Activated CD8-positive, alpha-beta memory T cell treated with anti-CD3 and anti-CD28 coated beads, Interleukin-2, amount 10 ng/mL, durations not matched to agents 7 days and 5 days (primary cell): ENCODE measurements around the gene WDR45B. TPM values are rescaled to one million over a fixed set of nuclear protein-coding genes. Genes with fewer than 3 reads are reported as not detected.
"Not testable (repeated sequence)": the region's sequence is repeated elsewhere in the genome, so short reads cannot be mapped to it uniquely, and the experiment has no call there.

ENCODE experiments used
- ATAC-seq: fragments of 150-1000 bp; cut with Tn5 transposase; one replicate; pipeline ENCODE4 v1.10.0; 2021; ENCODE audit warnings: moderate library complexity
- CTCF ChIA-PET: fragments of 350-600 bp; sonication (Branson Sonifier 250); formaldehyde crosslinking; loops from one replicate; lab custom pipeline; 2021; ENCODE audit warnings: antibody characterized with exemption; lab: Charles Lee
- DNase-seq: peaks from one replicate; pipeline ENCODE4 v3.0.0-alpha.2; 2020
- H3K27ac Mint-ChIP-seq: one replicate; pipeline ENCODE4 v1.8.0; 2021; ENCODE audit warnings: mild to moderate bottlenecking, mixed read lengths
- H3K27me3 Mint-ChIP-seq: one replicate; pipeline ENCODE4 v1.8.0; 2021; ENCODE audit warnings: mixed read lengths
- H3K36me3 Mint-ChIP-seq: one replicate; pipeline ENCODE4 v1.8.0; 2021; ENCODE audit warnings: mild to moderate bottlenecking, mixed read lengths
- H3K4me1 Mint-ChIP-seq: one replicate; pipeline ENCODE4 v1.8.0; 2021; ENCODE audit warnings: mixed read lengths
- H3K4me3 Mint-ChIP-seq: one replicate; pipeline ENCODE4 v1.8.0; 2021; ENCODE audit warnings: mild to moderate bottlenecking, moderate library complexity, mixed read lengths
- H3K9me3 Mint-ChIP-seq: one replicate; pipeline ENCODE4 v1.8.0; 2022; ENCODE audit warnings: low read depth, mixed read lengths
- total RNA-seq, 2 experiments: library from RNA; stranded (reverse); gene quantifications; one replicate each; pipeline ENCODE4 v1.2.3, GENCODE V29; 2021

WDR45B gene
- total RNA-seq, 2 experiments from 2014 or later = 37.0 to 41.4 TPM

DNA sequence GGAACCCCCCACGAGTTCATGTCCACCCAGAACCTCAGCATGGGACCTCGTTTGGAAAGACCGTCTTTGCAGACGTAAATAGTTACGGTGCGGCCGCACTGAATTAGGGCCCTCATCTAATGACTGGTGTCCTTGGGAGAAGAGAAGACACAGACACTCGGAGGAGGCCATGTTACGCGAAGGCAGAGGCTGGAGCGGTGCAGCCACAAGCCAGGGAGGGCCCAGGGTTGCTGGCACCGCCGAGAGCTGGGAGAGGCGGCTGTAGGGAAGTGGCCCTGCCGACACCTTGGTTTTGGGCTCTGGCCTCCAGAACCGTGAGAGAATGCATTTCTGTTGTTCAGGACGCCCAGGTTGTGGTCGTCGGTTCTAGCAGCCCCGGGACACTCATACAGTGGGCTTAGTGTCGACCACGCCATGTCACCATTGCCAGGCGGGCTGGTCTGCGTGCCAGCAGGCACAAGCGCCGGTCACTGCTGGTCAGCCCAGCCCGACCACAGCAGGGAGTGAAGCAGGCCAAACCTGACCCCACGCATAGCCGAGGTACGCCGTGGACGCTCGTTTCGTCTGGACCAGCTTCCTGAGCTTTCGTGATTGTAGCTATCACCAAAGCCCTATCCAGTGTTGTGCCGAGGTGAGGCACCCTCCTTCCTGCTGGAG, 10.7 kb upstream of the WDR45B start:
- DNase-seq (no peak), ATAC-seq (no peak)
- Mint-ChIP-seq H3K4me1 (no peaks in the 10 kb centered on the region), H3K27ac (no peak overlapping the region), H3K9me3 (peaks cover 3% of the 10 kb centered on the region), H3K36me3 (no peaks in the 10 kb centered on the region), H3K27me3 (no peaks in the 10 kb centered on the region), H3K4me3 (no peak overlapping the region)
- CTCF ChIA-PET = no interaction called here

- no peaks in the 10 kb centered on the region for H3K4me1 Mint-ChIP-seq
- no peaks in the 10 kb centered on the region for H3K36me3 Mint-ChIP-seq
- DNase-seq (no peak), ATAC-seq (no peak)
- H3K27ac Mint-ChIP-seq = no peak overlapping the region
- H3K27me3 Mint-ChIP-seq = no peaks in the 10 kb centered on the region
- H3K4me3 Mint-ChIP-seq = no peak overlapping the region
- CTCF ChIA-PET = no interaction called here
- H3K9me3 Mint-ChIP-seq = peaks cover 3% of the 10 kb centered on the region
Measured at GRCh38 chr17:82658331-82658730, 10.1 kb upstream of the WDR45B start.

DNA sequence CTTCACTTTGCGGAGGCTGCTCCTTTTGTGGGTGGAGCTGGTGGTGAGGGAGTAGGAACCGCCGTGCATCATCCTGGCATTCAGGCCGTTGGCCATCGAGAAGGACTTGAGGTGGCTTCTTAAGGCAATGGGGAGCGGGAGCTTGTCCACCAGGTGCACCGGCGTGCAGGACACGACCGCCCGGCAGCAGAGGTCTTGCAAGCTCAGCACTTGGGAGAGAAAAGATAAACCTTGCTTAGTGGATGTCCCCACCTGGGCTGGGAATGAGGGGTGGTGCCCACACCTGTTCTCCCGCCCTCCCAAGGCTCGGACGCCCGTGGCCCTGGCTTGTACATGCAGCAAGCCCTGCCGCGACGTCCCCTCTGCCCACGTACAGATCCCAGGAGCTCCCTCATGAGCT, 9.7 kb upstream of the WDR45B start:
- DNase-seq (no peak), ATAC-seq (no peak)
- no peaks in the 10 kb centered on the region for H3K4me1 Mint-ChIP-seq
- H3K9me3 Mint-ChIP-seq = peaks cover 3% of the 10 kb centered on the region
- no peaks in the 10 kb centered on the region for H3K27me3 Mint-ChIP-seq
- no peak overlapping the region for H3K27ac Mint-ChIP-seq
- no peaks in the 10 kb centered on the region for H3K36me3 Mint-ChIP-seq
- no peak overlapping the region for H3K4me3 Mint-ChIP-seq
- CTCF ChIA-PET = no interaction called here

DNA sequence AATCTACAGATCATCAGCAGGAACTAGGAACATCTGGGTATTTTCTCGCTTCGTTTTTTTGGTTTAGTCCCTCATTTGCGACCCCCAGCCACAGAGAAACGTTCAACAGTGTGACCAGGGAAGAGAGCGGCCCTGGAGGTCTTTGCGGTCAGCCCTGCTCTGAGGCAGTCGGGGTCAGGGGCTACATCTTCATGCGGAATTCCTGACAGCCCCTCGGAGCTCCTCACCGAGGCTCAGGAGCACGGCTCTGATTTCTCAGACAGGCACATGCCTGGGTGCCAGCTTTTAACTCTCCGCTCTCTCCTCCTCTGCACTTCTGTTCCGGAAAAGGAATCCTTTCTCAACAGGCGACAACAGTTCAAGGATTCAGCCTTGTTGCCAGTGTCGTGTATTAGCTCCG, 8.0 kb upstream of the WDR45B start:
- Mint-ChIP-seq H3K27ac (no peak overlapping the region), H3K27me3 (no peaks in the 10 kb centered on the region), H3K4me3 (no peak overlapping the region), H3K4me1 (no peaks in the 10 kb centered on the region), H3K36me3 (no peaks in the 10 kb centered on the region), H3K9me3 (peaks cover 3% of the 10 kb centered on the region)
- DNase-seq (no peak), ATAC-seq (no peak)
- CTCF ChIA-PET = interaction anchor here (0.7 to 1.5 kb wide), 2 partner anchors 12 to 238 kb away, joined by 3 to 5 read pairs; partner anchors contain the start of genes HEXD and OGFOD3

- no peak for ATAC-seq
- DNase-seq = no peak
- Mint-ChIP-seq H3K4me1 (no peaks in the 10 kb centered on the region), H3K4me3 (no peak overlapping the region), H3K36me3 (no peaks in the 10 kb centered on the region), H3K9me3 (peaks cover 3% of the 10 kb centered on the region), H3K27ac (no peak overlapping the region), H3K27me3 (no peaks in the 10 kb centered on the region)
- CTCF ChIA-PET = interaction anchor here (0.7 kb wide), 1 partner anchor 237 kb away, joined by 5 read pairs; the partner anchor contains the start of genes HEXD and OGFOD3
Measured at GRCh38 chr17:82655523-82655922, 7.3 kb upstream of the WDR45B start.

GRCh38 chr17:82655038-82655479, 6.8 kb upstream of the WDR45B start:
- H3K27me3 Mint-ChIP-seq = no peaks in the 10 kb centered on the region
- CTCF ChIA-PET = no interaction called here
- peaks cover 3% of the 10 kb centered on the region for H3K9me3 Mint-ChIP-seq
- DNase-seq = no peak
- no peaks in the 10 kb centered on the region for H3K4me1 Mint-ChIP-seq
- no peak overlapping the region for H3K4me3 Mint-ChIP-seq
- H3K36me3 Mint-ChIP-seq = no peaks in the 10 kb centered on the region
- no peak overlapping the region for H3K27ac Mint-ChIP-seq
- ATAC-seq = no peak

GRCh38 chr17:82654611-82655010, 6.4 kb upstream of the WDR45B start:
- H3K4me1 Mint-ChIP-seq, H3K4me3 Mint-ChIP-seq, H3K9me3 Mint-ChIP-seq, DNase-seq, H3K27ac Mint-ChIP-seq, CTCF ChIA-PET, H3K36me3 Mint-ChIP-seq, H3K27me3 Mint-ChIP-seq, ATAC-seq: not testable (repeated sequence)

GRCh38 chr17:82653651-82654528, 5.6 kb upstream of the WDR45B start:
- Mint-ChIP-seq H3K27ac (no peak overlapping the region), H3K36me3 (no peaks in the 10 kb centered on the region), H3K9me3 (no peaks in the 10 kb centered on the region), H3K4me3 (no peak overlapping the region), H3K4me1 (no peaks in the 10 kb centered on the region), H3K27me3 (peaks cover 2% of the 10 kb centered on the region)
- CTCF ChIA-PET = no interaction called here
- no peak for DNase-seq
- ATAC-seq = no peak

DNA sequence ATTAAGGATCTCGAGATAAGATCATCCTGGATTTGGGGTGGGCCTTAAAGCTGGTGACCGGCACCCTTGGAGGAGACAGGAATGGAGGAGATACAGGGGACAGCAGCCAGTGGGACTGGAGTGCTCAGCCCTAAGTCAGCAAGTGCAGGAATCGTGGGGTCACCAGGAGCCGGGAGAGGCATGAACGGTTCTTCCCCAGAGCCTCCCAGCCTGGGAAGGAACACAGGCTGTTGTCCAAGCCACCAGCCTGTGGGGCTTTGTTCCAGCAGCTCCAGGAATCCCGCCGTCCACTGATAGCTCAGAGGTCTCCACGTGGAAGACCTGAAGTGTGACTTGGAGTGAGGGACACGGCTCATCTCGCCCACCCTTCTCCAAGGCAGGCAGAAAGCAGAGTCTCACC, 2.5 kb upstream of the WDR45B start:
- peaks cover 5% of the 10 kb centered on the region for H3K36me3 Mint-ChIP-seq
- ATAC-seq = no peak
- H3K4me3 Mint-ChIP-seq = no peak overlapping the region
- no peak overlapping the region for H3K27ac Mint-ChIP-seq
- peaks cover 10% of the 10 kb centered on the region for H3K4me1 Mint-ChIP-seq
- H3K9me3 Mint-ChIP-seq = no peaks in the 10 kb centered on the region
- CTCF ChIA-PET = no interaction called here
- DNase-seq = no peak
- H3K27me3 Mint-ChIP-seq = peaks cover 2% of the 10 kb centered on the region

- Mint-ChIP-seq H3K27me3 (peaks cover 2% of the 10 kb centered on the region), H3K36me3 (peaks cover 11% of the 10 kb centered on the region), H3K27ac (peak overlapping the region; percentile 46), H3K9me3 (no peaks in the 10 kb centered on the region), H3K4me1 (peaks cover 16% of the 10 kb centered on the region), H3K4me3 (peak overlapping the region; percentile 35)
- no peak for DNase-seq
- CTCF ChIA-PET = no interaction called here
- no peak for ATAC-seq
Measured at GRCh38 chr17:82649501-82650261, 1.4 kb upstream of the WDR45B start.

- Mint-ChIP-seq H3K27me3 (peaks cover 2% of the 10 kb centered on the region), H3K4me3 (peak overlapping the region; percentile 51), H3K9me3 (no peaks in the 10 kb centered on the region), H3K27ac (peak overlapping the region; percentile 76), H3K36me3 (peaks cover 13% of the 10 kb centered on the region), H3K4me1 (peaks cover 16% of the 10 kb centered on the region)
- CTCF ChIA-PET = no interaction called here
- peak; percentile 18 for ATAC-seq
- peak; percentile 64 for DNase-seq
Measured at GRCh38 chr17:82648742-82649331, 593 bp upstream of the WDR45B start.

DNA sequence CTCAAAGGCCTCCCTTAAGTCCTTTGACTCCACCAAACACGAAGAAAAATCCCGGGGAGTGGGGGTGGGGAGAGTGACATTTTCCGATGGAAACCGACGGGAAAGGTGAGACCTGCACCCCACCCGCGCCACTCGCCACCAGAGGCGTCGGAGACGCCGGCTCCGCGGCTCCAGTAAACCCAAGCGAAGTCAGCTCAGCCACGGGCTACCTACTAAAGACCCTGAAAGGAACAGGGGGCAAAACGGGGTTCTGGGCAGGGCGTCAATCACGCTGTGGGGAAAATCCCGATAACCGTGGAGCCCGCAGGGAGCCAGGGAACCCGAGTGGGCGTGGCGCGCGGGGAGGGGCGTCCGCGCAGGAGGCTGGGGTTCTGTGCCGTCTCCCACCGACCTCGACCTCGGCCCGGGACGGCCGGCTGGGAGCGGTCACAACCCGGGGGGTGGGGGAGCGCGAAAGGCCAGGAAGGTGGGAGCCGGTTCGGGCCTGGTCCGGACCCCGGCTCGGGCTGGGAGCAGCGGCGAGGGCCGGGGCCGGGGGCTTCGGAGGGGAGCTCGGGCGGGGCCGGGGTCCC, 565 bp downstream of the WDR45B start:
- Mint-ChIP-seq H3K4me3 (peak overlapping the region; percentile 77), H3K9me3 (no peaks in the 10 kb centered on the region), H3K27me3 (peaks cover 2% of the 10 kb centered on the region), H3K27ac (peak overlapping the region; percentile 76), H3K36me3 (peaks cover 16% of the 10 kb centered on the region), H3K4me1 (peaks cover 16% of the 10 kb centered on the region)
- ATAC-seq (peak; percentile 35), DNase-seq (peak; percentile 59)
- CTCF ChIA-PET = interaction anchor here (0.9 to 1.3 kb wide), 4 partner anchors 10 to 310 kb away, joined by 3 read pairs; no protein-coding TSS in a partner anchor
